Panc1 (cell line): Measurements from ENCODE around the gene CLDN34.

Experiments
- POLR2AphosphoS5 ChIP-seq: IDR thresholded peaks from 2 replicates; pipeline ENCODE4 v1.6.1; 2012; ENCODE audit warnings: mild to moderate bottlenecking, low read depth, low read length, moderate library complexity
- TF ChIP-seq, protein P1 (sequence below): fragments of 450-650 bp; IDR thresholded peaks from 2 replicates; pipeline ENCODE4 v1.5.1; 2017; ENCODE audit warnings: mild to moderate bottlenecking
- TF ChIP-seq, protein P2 (sequence below), 2 experiments: IDR thresholded peaks; 2 replicates each; pipeline ENCODE4 v1.6.1; 2011 to 2012; ENCODE audit warnings: low read depth in 2 of 2, control low read depth in 1 of 2, low read length in 1 of 2, mild to moderate bottlenecking in 1 of 2, moderate library complexity in 1 of 2; ENCODE audit not compliant: insufficient read depth in 1 of 2

DNA sequence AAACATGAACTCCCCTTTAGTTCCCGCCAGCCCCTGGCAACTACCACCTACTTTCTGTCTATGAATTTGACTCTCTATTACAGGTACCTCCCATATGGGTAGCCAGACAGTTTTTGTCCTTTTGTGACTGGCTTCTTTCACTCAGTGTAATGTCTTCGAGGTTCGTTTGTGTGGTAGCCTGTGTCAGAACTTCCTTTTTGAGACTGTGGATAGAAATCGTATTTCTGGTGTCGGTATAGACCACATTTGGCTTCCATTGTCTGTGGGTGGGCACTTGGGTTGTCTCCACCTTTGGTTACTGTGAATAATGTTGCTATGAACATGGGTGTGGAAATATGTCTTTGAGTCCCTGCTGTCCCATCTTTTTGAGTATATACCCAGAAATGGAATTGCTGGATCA lies 5.4 kb upstream of the CLDN34 start:
- TF ChIP-seq, protein P1, sequence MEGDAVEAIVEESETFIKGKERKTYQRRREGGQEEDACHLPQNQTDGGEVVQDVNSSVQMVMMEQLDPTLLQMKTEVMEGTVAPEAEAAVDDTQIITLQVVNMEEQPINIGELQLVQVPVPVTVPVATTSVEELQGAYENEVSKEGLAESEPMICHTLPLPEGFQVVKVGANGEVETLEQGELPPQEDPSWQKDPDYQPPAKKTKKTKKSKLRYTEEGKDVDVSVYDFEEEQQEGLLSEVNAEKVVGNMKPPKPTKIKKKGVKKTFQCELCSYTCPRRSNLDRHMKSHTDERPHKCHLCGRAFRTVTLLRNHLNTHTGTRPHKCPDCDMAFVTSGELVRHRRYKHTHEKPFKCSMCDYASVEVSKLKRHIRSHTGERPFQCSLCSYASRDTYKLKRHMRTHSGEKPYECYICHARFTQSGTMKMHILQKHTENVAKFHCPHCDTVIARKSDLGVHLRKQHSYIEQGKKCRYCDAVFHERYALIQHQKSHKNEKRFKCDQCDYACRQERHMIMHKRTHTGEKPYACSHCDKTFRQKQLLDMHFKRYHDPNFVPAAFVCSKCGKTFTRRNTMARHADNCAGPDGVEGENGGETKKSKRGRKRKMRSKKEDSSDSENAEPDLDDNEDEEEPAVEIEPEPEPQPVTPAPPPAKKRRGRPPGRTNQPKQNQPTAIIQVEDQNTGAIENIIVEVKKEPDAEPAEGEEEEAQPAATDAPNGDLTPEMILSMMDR: no peak
- TF ChIP-seq, protein P2, sequence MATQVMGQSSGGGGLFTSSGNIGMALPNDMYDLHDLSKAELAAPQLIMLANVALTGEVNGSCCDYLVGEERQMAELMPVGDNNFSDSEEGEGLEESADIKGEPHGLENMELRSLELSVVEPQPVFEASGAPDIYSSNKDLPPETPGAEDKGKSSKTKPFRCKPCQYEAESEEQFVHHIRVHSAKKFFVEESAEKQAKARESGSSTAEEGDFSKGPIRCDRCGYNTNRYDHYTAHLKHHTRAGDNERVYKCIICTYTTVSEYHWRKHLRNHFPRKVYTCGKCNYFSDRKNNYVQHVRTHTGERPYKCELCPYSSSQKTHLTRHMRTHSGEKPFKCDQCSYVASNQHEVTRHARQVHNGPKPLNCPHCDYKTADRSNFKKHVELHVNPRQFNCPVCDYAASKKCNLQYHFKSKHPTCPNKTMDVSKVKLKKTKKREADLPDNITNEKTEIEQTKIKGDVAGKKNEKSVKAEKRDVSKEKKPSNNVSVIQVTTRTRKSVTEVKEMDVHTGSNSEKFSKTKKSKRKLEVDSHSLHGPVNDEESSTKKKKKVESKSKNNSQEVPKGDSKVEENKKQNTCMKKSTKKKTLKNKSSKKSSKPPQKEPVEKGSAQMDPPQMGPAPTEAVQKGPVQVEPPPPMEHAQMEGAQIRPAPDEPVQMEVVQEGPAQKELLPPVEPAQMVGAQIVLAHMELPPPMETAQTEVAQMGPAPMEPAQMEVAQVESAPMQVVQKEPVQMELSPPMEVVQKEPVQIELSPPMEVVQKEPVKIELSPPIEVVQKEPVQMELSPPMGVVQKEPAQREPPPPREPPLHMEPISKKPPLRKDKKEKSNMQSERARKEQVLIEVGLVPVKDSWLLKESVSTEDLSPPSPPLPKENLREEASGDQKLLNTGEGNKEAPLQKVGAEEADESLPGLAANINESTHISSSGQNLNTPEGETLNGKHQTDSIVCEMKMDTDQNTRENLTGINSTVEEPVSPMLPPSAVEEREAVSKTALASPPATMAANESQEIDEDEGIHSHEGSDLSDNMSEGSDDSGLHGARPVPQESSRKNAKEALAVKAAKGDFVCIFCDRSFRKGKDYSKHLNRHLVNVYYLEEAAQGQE (IDR thresholded peaks at IDR 0.05; ENCODE audit: insufficient read depth in 1 of 2, low read depth in 2 of 2, low read length in 1 of 2): no peak
- TF ChIP-seq POLR2AphosphoS5: no peak
